Endothelial cell of umbilical vein (primary cell): ENCODE data around the gene GCH1. TPM values are rescaled to one million over a fixed set of nuclear protein-coding genes. Genes with fewer than 3 reads are reported as not detected.
A peak's percentile ranks its signal among the peaks of the same experiment; 100 is the strongest.

ENCODE experiments used
- BruUV-seq: library from RNA; stranded (reverse); fragments of 400-500 nt; replicated peaks from 2 replicates; lab custom pipeline; 2021; lab: Mats Ljungman, UMichigan
- CTCF ChIA-PET: fragments of 300-600, 350-600 bp; sonication (Branson Sonifier 250); formaldehyde crosslinking; loops from one replicate; lab custom pipeline; 2021; ENCODE audit warnings: antibody characterized with exemption, inconsistent platforms; lab: Charles Lee
- POLR2A ChIA-PET: fragments of 300-600, 350-600 bp; sonication (Branson Sonifier 250); formaldehyde crosslinking; loops from one replicate; lab custom pipeline; 2021; ENCODE audit warnings: antibody characterized with exemption, inconsistent platforms; lab: Charles Lee
- DNase-seq: peaks from one replicate; pipeline ENCODE4 v3.0.0-alpha.2; 2011; ENCODE audit warnings: low read depth, low spot score
- FAIRE-seq: peaks from 2 replicates; lab custom pipeline; 2011; peaks lifted over from hg19 to GRCh38; lab: Jason Lieb, UNC
- H2AFZ ChIP-seq: 2 replicates; pipeline ENCODE4 v1.6.0; 2012; ENCODE audit warnings: low read depth, low read length, control low read depth, inconsistent platforms
- H3K27ac ChIP-seq: 2 replicates; pipeline ENCODE4 v1.5.1; 2011; ENCODE audit warnings: low read depth, mild to moderate bottlenecking, control low read depth, low read length, moderate library complexity; ENCODE audit not compliant: insufficient read depth
- H3K27me3 ChIP-seq, 2 experiments: 2 replicates each; pipeline versions ENCODE4 v1.6.0 to v1.6.1; 2011; ENCODE audit warnings: low read length in 2 of 2, mixed read lengths in 1 of 2; ENCODE audit not compliant: control insufficient read depth in 2 of 2, insufficient read depth in 2 of 2
- H3K36me3 ChIP-seq, 2 experiments: 2 replicates in 1 of 2; 3 replicates in 1 of 2; pipeline ENCODE4 v1.5.1; 2011; ENCODE audit warnings: low read length in 2 of 2, mild to moderate bottlenecking in 1 of 2, moderate library complexity in 1 of 2; ENCODE audit not compliant: control insufficient read depth in 2 of 2, insufficient read depth in 2 of 2; ENCODE audit errors: extremely low read depth in 1 of 2
- H3K4me1 ChIP-seq: 3 replicates; pipeline ENCODE4 v1.5.1; 2011; ENCODE audit warnings: mild to moderate bottlenecking, low read length; ENCODE audit not compliant: control insufficient read depth, insufficient read depth; ENCODE audit errors: extremely low read depth
- H3K4me2 ChIP-seq: 2 replicates; pipeline ENCODE4 v1.6.1; 2011; ENCODE audit warnings: low read length, control low read depth, mixed read lengths; ENCODE audit not compliant: insufficient read depth
- H3K4me3 ChIP-seq, 3 experiments: fragments of 200-600 bp in 1 of 3; sonication (generic), shearing (Covaris generic) in 1 of 3; replicated peaks in 1 of 3; 2 replicates each; pipeline ENCODE4 v1.5.1; 2011 to 2016; ENCODE audit warnings: control low read depth in 3 of 3, low read length in 3 of 3, mild to moderate bottlenecking in 2 of 3, inconsistent platforms in 1 of 3, low read depth in 1 of 3, moderate library complexity in 1 of 3; ENCODE audit not compliant: insufficient read depth in 1 of 3
- H3K79me2 ChIP-seq: 2 replicates; pipeline ENCODE4 v1.6.0; 2012; ENCODE audit warnings: low read length, inconsistent platforms; ENCODE audit not compliant: control insufficient read depth, insufficient read depth
- H3K9ac ChIP-seq: replicated peaks from 2 replicates; pipeline ENCODE3; 2011; ENCODE audit warnings: low read length, control low read depth; ENCODE audit not compliant: insufficient read depth; ENCODE audit errors: extremely low read depth
- H3K9me1 ChIP-seq: replicated peaks from 3 replicates; pipeline ENCODE4 v1.6.0; 2011; ENCODE audit warnings: mild to moderate bottlenecking, low read length; ENCODE audit not compliant: control insufficient read depth, insufficient read depth; ENCODE audit errors: extremely low read depth
- H3K9me3 ChIP-seq: replicated peaks from 2 replicates; pipeline ENCODE4 v1.5.1; 2012; ENCODE audit warnings: low read length, inconsistent platforms; ENCODE audit not compliant: control insufficient read depth, insufficient read depth
- H4K20me1 ChIP-seq: replicated peaks from 2 replicates; pipeline ENCODE3; 2011; ENCODE audit warnings: mild to moderate bottlenecking, low read length; ENCODE audit not compliant: control insufficient read depth, insufficient read depth; ENCODE audit errors: extremely low read depth
- CTCF ChIP-seq, 2 donors: IDR thresholded peaks; 1 replicate in 1 of 2; 2 replicates in 1 of 2; pipeline ENCODE4 v1.5.1; 2011; ENCODE audit warnings: low read length in 2 of 2, mild to moderate bottlenecking in 2 of 2, moderate library complexity in 2 of 2, control low read depth in 1 of 2, inconsistent platforms in 1 of 2, low read depth in 1 of 2; ENCODE audit not compliant: insufficient read depth in 1 of 2; ENCODE audit errors: extremely low read depth in 1 of 2
- EZH2 ChIP-seq: IDR thresholded peaks from 2 replicates; pipeline ENCODE4 v1.6.1; 2012; ENCODE audit warnings: borderline replicate concordance, low read depth, mild to moderate bottlenecking, moderate library complexity, low read length, inconsistent platforms; ENCODE audit not compliant: severe bottlenecking
- FOS ChIP-seq: IDR thresholded peaks from 2 replicates; pipeline ENCODE4 v1.6.1; 2011; ENCODE audit warnings: mild to moderate bottlenecking, low read length, moderate library complexity, borderline replicate concordance; ENCODE audit not compliant: insufficient read depth
- GATA2 ChIP-seq: IDR thresholded peaks from 2 replicates; pipeline ENCODE4 v1.7.0; 2011; ENCODE audit warnings: low read depth, mild to moderate bottlenecking, moderate library complexity, mixed read lengths, low read length; ENCODE audit not compliant: insufficient read length, insufficient read depth
- MYC ChIP-seq: IDR thresholded peaks from one replicate; pipeline ENCODE4 v1.6.1; 2011; ENCODE audit warnings: mild to moderate bottlenecking, low read depth, low read length
- POLR2A ChIP-seq: IDR thresholded peaks from 2 replicates; pipeline ENCODE4 v1.6.1; 2012; ENCODE audit warnings: low read depth, mild to moderate bottlenecking, control low read depth, low read length
- POLR2AphosphoS5 ChIP-seq: IDR thresholded peaks from 2 replicates; pipeline ENCODE4 v1.6.1; 2012; ENCODE audit warnings: low read depth, mild to moderate bottlenecking, control low read depth, low read length, moderate library complexity; ENCODE audit not compliant: insufficient read depth
- dilution Hi-C: fragments of 300-500 bp; cut with MboI; formaldehyde crosslinking; loops from one replicate; pipeline ENCODE4 v1.15.0; 2019; ENCODE audit warnings: low sequenced_read_pairs; ENCODE audit not compliant: extremely low pct_ligation_motif_present
- intact Hi-C: fragments of 100-400 bp; cut with micrococcal nuclease; formaldehyde crosslinking; loops from one replicate; pipeline ENCODE4 v1.10.0; 2022
- polyA plus RNA-seq, 4 experiments: library from polyadenylated mRNA; depleted of rRNA in 3 of 4; stranded (reverse) in 3 of 4; unstranded in 1 of 4; fragments of >200 nt; gene quantifications; 2 replicates each; pipeline versions ENCODE4 v1.2.1 to v1.2.3, GENCODE V29; 2011 to 2012; ENCODE audit warnings: missing spikeins in 1 of 4
- total RNA-seq: library from RNA; stranded (reverse); gene quantifications from 2 replicates; pipeline ENCODE4 v1.2.3, GENCODE V29; 2021

The GCH1 gene
- total and polyA plus RNA-seq, 2 donors (not counting 3 experiments of a cell fraction or from before 2014, with no cell fraction given), result 3.6 to 4.6 TPM

- Histone ChIP-seq H3K36me3 (no peaks in the 10 kb centered on the region), H4K20me1 (no peaks in the 10 kb centered on the region), H3K9ac (no peak overlapping the region), H3K79me2 (no peaks in the 10 kb centered on the region), H3K4me1 (no peaks in the 10 kb centered on the region), H3K4me3 (no peak overlapping the region), H3K27ac (no peak overlapping the region), H3K9me3 (no peaks in the 10 kb centered on the region), H3K27me3 (peaks cover 0 to 2% of the 10 kb centered on the region in 2 experiments), H2AFZ (peak overlapping the region; percentile 29), H3K9me1 (no peaks in the 10 kb centered on the region), H3K4me2 (no peak overlapping the region)
- BruUV-seq, result no TSS peak
- intact Hi-C loops (loop anchor here (1.0 to 5.0 kb wide), 5 partner anchors 88 to 439 kb away; partner anchors contain the start of gene CGRRF1), dilution Hi-C loops (no loop called here)
- ChIA-PET CTCF (interaction anchor here (0.5 to 5.9 kb wide), 33 partner anchors 9 to 439 kb away, joined by 3 to 70 read pairs (median 4); partner anchors contain the start of gene CGRRF1), POLR2A (no interaction called here)
- FAIRE-seq, result peak; percentile 78
- DNase-seq, result peak; percentile 81
- TF ChIP-seq CTCF (IDR thresholded peaks at IDR 0.05; ENCODE audit: extremely low read depth in 1 of 2, insufficient read depth in 1 of 2, low read depth in 1 of 2, low read length in 2 of 2), result peak; percentile 90 to 95
- no peak for TF ChIP-seq POLR2A
- TF ChIP-seq POLR2AphosphoS5, result no peak
Measured at GRCh38 chr14:54805445-54806322, 96.9 kb downstream of the GCH1 start.

- Histone ChIP-seq H3K4me1 (no peaks in the 10 kb centered on the region), H3K4me3 (no peak overlapping the region), H3K9me1 (no peaks in the 10 kb centered on the region), H3K27me3 (peaks cover 0 to 2% of the 10 kb centered on the region in 2 experiments), H3K36me3 (no peaks in the 10 kb centered on the region), H3K27ac (no peak overlapping the region), H2AFZ (no peak overlapping the region), H3K4me2 (no peak overlapping the region), H3K9me3 (no peaks in the 10 kb centered on the region), H4K20me1 (no peaks in the 10 kb centered on the region), H3K9ac (no peak overlapping the region), H3K79me2 (no peaks in the 10 kb centered on the region)
- dilution Hi-C loops (no loop called here), intact Hi-C loops (loop anchor here (1.0 to 5.0 kb wide), 3 partner anchors 250 to 439 kb away; partner anchors contain the start of gene CGRRF1)
- ChIA-PET POLR2A (no interaction called here), CTCF (interaction anchor here (1.1 to 5.9 kb wide), 15 partner anchors 11 to 456 kb away, joined by 3 to 70 read pairs (median 6); no protein-coding TSS in a partner anchor)
- TF ChIP-seq CTCF (IDR thresholded peaks at IDR 0.05; ENCODE audit: extremely low read depth in 1 of 2, insufficient read depth in 1 of 2, low read depth in 1 of 2, low read length in 2 of 2) (no peak), EZH2 (no peak), FOS (no peak), MYC (no peak), GATA2 (no peak), POLR2AphosphoS5 (no peak)
- DNase-seq, result no peak
- no TSS peak for BruUV-seq
- no peak for FAIRE-seq
Measured at GRCh38 chr14:54805070-54805444, 97.6 kb downstream of the GCH1 start.
